Activated T-cell treated with anti-CD3 and anti-CD28 coated beads, Interleukin-2, amount 50 U/mL, for 48 hours (primary cell): ENCODE results near the gene TRIM74.
"Not testable (repeated sequence)": the region's sequence is repeated elsewhere in the genome, so short reads cannot be mapped to it uniquely, and the experiment has no call there.

Source experiments
- DNase-seq, 2 experiments: peaks; one replicate each; pipeline ENCODE4 v3.0.0-alpha.2; 2020

TRIM74 gene

GRCh38 chr7:72954563-72955198 lies 14.6 kb downstream of the TRIM74 start:
- not testable (repeated sequence) for DNase-seq

DNA sequence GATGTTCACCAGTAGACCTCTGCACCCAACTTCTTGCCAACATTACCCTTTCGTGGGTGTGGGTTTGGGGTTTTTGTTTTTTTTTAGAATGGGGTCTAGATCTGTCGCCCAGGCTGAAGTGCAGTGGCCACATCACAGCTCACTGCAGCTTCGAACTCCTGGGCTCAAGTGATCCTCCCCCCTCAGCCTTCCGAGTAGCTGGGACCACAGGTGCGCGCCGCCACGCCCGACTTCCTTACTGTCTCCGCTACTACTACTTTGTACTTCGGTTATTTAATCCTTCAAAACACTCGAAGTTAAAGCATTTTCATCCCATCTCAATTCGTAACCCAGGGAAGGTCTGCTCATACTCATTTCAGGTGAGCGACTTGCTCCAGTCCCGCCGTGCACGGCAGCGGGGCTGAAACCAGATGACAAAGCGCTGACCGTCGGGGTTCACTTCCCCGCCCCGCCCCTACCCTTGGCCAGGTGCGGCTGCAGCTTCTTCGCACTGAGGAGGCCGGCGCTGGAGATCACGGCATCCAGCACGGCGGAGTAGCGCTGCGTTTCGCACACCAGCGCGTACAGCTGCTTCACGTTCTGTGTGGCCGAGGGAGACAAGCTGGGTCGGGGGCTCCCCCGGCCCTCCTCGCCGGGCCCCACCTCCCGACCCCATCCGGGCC lies 15.2 kb downstream of the TRIM74 start:
- not testable (repeated sequence) for DNase-seq

GRCh38 chr7:72950432-72950831 lies 18.8 kb downstream of the TRIM74 start:
- DNase-seq: not testable (repeated sequence)

DNA sequence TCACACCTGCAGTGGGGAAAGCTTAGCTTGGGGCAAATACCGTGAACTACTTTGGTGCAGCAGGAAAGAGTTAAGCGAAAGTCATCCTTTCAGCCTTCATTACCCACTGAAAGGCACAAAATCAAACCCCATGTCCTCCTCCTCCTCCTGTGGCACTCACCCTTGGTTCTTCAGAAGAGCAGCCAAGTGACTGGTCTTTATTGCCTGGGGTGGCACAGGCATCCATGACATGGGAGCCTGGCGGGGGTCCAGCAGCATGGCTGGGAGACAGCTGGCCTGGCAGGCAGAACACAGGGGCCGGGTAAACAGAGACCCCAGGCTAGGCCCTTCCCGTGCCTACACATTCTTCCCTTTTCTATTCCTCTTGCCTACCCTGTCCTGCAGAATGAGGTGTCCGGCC lies 19.6 kb downstream of the TRIM74 start:
- not testable (repeated sequence) for DNase-seq

DNA sequence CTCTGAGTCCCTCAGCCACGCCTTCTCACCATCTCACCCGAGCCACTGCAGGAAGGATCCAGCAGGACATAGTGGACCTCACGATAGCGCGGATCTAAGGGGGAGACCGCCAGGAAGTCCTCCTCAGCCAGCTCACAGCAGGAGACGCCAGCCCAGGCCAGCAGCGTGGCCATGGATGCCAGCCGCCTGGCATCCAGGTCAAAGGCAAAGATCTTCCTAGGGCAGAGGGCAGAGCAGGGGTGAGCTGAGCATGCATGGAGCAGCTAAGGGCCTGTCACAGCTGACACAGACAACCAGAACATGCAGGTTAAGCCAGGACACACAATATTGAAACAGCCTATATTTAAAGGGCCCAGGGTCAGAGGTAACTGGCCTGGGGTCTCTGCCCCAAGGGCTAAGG lies 20.0 kb downstream of the TRIM74 start:
- DNase-seq: not testable (repeated sequence)

DNA sequence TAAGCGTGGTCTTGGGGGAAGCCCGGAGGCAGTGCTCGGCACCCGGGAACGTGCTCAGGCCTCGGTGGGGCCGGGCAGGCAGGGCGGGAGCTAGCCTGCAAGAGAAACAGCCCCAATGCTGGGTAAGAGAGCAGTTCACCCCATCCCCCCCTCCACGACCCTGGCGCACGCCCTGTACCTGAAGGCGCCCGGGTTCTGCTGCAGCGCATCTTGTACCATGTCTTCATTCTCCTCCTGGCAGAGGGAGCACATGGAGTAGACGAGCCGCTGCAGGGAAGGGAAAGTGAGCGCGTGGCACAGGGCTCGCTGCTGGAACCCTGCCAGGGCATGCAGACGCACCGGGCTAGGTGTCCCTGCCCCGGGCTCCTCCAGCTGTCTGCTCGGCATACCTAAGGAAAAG lies 20.6 kb downstream of the TRIM74 start:
- not testable (repeated sequence) for DNase-seq

GRCh38 chr7:72946130-72946745 lies 23.0 kb downstream of the TRIM74 start:
- not testable (repeated sequence) for DNase-seq

GRCh38 chr7:72945597-72945996 lies 23.7 kb downstream of the TRIM74 start:
- not testable (repeated sequence) for DNase-seq

DNA sequence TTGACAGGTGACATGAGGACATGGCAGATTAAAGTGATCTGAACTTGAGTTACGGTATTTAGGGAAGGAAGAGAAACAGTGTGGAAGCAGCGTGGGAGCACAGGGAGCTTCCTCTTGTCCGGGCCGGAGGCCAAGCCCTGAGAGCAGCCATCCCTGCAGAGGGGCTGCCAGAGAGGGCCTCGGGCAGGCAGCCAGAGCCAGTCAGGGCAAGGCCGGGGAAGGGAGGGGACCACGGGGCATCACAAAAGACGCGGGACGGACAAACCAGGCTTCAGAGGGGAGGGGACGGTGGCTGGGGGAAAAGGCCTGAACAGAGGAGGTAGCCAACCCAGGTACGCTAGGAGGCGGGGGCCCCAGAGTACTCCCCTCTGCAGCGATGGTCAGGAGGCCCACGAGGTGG lies 24.3 kb downstream of the TRIM74 start:
- not testable (repeated sequence) for DNase-seq

DNA sequence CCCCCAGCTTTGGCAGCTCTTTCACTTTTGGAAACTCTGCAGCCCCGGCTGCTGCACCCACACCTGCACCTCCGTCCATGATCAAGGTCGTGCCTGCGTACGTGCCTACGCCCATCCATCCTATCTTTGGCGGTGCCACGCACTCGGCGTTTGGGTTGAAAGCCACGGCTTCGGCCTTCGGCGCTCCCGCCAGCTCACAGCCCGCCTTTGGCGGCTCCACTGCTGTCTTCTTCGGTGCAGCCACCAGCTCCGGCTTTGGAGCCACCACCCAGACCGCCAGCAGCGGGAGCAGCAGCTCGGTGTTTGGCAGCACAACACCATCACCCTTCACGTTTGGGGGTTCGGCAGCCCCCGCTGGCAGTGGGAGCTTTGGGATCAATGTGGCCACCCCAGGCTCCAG lies 26.3 kb downstream of the TRIM74 start:
- not testable (repeated sequence) for DNase-seq

GRCh38 chr7:72942022-72942705 lies 27.1 kb downstream of the TRIM74 start:
- not testable (repeated sequence) for DNase-seq

- DNase-seq: not testable (repeated sequence)
These were observed 41.0 kb downstream of the TRIM74 start for GRCh38 chr7:72928216-72928615.

GRCh38 chr7:72927791-72928190 lies 41.5 kb downstream of the TRIM74 start:
- not testable (repeated sequence) for DNase-seq

DNA sequence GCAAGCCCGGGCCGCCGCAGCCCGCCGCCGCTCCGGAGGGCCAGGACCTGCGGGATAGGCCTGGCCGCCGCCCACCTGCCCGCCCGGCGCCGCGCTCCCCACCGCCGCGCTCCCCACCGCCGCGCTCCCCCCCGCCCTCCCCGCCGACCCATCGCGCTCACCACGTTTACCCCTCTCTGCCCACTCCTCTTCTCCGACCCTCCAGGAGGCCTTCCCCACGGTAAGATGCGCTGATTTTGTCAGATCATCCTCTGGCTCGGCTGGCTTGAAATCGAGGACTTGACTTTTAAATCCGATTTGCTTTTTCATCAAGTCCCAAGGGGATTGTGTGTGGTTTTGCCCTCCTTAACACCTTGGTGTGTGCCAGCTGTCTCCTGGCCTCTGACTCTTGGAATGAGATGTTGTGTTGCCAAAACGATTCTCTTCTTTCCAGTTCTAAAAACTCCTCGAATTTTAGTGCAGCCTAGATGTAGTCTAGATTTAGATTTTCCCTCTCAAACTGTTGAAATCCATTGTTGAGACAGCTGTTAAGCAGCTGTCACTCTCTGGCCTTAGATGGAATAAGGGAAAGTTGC lies 43.6 kb downstream of the TRIM74 start:
- DNase-seq: no peak

DNA sequence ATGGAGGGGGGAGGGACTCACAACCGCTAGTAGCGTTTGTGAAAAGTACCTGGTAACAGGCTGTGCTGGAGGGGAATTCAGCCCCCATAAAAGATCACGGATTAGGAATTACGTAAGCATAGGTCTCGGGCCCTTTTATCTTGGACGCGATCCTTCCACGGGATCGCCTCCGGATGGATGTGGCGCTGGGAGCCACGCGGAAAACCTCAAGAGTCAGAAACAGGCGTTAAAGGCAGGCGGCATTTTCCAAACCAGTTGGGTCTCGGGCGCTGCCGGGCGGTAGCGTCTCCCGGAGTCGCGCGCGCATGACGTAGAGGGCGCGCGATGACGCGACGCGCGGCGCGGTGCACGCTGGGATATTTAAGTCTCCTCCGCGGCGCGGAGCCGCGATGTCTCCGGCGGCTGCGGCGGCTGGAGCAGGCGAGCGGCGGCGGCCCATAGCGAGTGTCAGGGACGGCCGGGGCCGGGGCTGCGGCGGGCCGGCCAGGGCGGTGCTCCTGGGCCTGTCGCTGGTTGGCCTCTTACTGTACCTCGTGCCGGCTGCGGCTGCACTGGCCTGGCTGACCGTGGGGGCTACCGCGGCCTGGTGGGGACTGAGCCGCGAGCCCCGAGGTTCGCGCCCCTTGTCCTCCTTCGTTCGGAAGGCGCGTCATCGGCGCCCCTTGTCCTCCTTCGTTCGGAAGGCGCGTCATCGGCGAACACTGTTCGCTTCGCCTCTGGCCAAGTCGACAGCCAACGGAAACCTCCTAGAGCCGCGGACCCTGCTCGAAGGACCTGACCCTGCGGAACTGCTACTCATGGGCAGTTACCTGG lies 44.3 kb downstream of the TRIM74 start, which contains the start of gene POM121:
Gene POM121 (plus strand): TSS at position 363 of the 813 bp plus-strand sequence. CDS start 27 bp downstream, at position 390.
- peak; percentile 89 to 91 for DNase-seq

- DNase-seq: no peak
These were observed 44.9 kb downstream of the TRIM74 start for GRCh38 chr7:72924386-72924732.

GRCh38 chr7:72919256-72919775 lies 50.0 kb downstream of the TRIM74 start:
- no peak for DNase-seq

DNA sequence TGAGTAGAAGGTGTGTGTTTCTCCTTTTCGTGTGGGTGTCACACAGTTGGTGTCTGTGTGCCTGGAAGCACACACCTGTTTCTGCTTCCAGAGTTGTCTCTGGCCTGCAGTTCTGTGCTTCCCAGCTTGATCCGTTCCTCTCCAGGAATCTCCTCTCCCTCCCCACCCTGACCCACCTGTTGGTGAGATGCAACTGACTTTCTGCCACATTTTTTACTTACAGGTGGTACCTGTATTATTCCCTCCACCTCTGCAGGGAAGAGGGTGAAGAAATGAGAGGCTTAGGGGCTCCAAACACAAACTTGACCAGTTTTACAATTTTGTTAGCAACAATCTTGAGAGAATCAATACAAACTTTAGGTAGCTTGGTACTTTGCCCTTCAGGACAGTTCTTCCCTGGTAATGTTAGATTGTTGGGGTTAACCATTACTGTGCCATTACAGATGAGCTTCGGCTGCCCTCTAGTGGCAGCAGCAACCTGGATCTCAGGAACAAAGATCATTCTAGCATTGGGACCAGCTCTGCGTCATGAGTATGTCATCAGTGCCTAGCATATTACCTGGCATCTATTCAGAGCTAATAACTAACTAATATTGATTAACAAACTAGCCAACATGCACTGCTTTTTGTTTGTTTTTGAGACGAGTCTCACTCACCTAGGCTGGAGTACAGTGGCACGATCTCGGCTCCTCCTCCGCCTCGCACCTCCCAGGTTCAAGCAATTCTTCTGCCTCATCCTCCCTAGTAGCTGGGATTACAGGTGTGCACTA lies 54.3 kb downstream of the TRIM74 start:
- peak; percentile 73 to 78 for DNase-seq

GRCh38 chr7:72913750-72914149 lies 55.5 kb downstream of the TRIM74 start:
- peak; percentile 50 to 51 for DNase-seq

- DNase-seq: not testable (repeated sequence)
These were observed 57.9 kb downstream of the TRIM74 start for GRCh38 chr7:72911395-72911794.
